ENCODE measurements around the gene YBEY.

Gene YBEY

DNA sequence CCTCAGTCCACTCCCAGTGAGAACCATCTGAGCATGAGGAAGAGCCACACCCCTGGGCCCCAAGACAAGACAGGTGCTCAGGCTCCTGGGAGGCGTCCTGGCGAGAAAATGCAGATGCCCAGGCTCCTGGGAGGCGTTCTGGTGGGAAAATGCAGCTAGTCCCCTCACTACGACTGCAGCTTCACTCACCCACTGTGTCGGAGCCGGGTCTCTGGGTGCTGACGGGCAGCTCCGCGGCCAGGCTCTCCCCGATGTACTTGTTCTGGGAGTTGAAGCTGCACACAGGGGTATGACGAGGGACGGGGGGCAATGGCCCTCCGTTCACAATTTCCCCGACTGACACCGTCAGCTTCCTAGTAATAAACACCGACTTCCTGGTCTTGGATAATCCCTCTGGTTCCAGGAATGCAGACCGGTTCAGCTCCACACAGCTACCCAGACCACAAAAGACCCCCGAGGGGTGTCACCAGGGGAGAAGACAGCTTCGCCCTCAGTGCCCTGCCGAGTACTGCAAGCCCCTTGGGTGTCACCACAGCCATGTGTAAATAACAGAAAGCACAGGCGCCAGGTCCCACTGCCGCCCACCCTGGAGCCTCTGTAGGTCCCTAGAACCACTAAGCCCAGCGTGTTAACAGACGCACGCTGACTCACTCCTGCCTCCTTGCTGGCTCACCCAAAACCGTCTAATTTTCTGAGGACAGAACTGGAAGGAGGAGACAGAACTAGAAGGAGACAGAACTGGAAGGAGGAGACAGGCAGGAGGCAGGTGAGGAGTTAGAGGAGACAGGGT lies 20.2 kb upstream of the YBEY start:
- Histone ChIP-seq H3K4me2 (ENCODE audit: low read length) (no peak overlapping the region), H3K36me3 (ENCODE audit: insufficient read depth, low read length) (peaks cover 75% of the 10 kb centered on the region)

DNA sequence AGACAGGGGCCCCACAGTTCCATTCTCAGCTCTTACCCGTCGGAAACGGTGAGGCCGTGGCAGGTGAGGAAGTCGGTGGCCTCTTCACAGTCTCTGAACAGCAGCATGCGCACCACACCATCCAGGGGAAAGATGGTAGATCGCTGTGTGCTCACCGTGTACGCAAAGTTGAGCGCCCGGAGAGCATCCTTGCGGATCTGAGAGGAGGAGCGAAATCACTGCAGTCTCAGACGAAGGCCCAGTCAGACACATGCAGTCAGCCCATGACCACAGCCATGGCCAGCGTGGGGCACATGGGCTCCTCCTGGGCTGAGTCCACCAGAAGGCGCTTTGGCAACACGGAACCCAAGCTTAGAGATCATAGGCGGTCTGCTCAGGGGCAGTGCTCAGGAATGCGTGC lies 19.2 kb upstream of the YBEY start:
- Histone ChIP-seq H3K4me1 (ENCODE audit: control insufficient read depth, insufficient read depth, low read length) (no peaks in the 10 kb centered on the region), H3K4me2 (ENCODE audit: low read length) (no peak overlapping the region), H3K9ac (ENCODE audit: low read depth, low read length) (no peak overlapping the region), H3K27me3 (ENCODE audit: control insufficient read depth, insufficient read depth, low read length) (no peaks in the 10 kb centered on the region), H3K4me3 (ENCODE audit: low read length) (no peak overlapping the region), H3K9me3 (replicated peaks; ENCODE audit: low read length) (no peaks in the 10 kb centered on the region), H3K36me3 (ENCODE audit: insufficient read depth, low read length) (peaks cover 73% of the 10 kb centered on the region)

More for the DNA sequence above, 20.2 kb upstream of the YBEY start:
- Histone ChIP-seq H3K4me1 (ENCODE audit: control insufficient read depth, insufficient read depth, low read length) (no peaks in the 10 kb centered on the region), H3K27me3 (ENCODE audit: control insufficient read depth, insufficient read depth, low read length) (no peaks in the 10 kb centered on the region), H3K9ac (ENCODE audit: low read depth, low read length) (no peak overlapping the region), H3K9me3 (replicated peaks; ENCODE audit: low read length) (no peaks in the 10 kb centered on the region), H3K4me3 (ENCODE audit: low read length) (no peak overlapping the region)

DNA sequence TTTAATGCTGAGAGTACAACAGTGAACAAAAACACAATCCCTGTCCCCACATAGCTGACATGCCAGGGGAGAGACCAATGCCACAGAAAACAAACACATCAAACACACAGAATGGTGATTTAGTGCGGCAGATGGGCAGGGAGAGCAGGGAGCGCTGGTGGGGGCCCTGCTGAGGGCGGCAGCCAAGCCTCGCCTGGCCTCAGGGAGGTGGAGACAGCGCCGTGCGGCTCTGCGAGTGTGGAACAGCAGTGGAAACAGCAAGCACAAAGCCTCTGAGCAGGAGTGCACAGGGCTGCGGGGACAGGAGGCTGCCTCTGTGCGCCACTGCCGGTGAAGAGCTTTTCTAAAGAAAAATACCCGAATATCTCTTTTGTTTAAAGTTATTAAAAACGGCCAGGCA lies 17.8 kb upstream of the YBEY start:
- Histone ChIP-seq H3K4me2 (ENCODE audit: low read length) (no peak overlapping the region), H3K4me1 (ENCODE audit: control insufficient read depth, insufficient read depth, low read length) (no peaks in the 10 kb centered on the region), H3K27me3 (ENCODE audit: control insufficient read depth, insufficient read depth, low read length) (no peaks in the 10 kb centered on the region), H3K9me3 (replicated peaks; ENCODE audit: low read length) (no peaks in the 10 kb centered on the region), H3K36me3 (ENCODE audit: insufficient read depth, low read length) (peaks cover 83% of the 10 kb centered on the region), H3K4me3 (ENCODE audit: low read length) (no peak overlapping the region), H3K9ac (ENCODE audit: low read depth, low read length) (no peak overlapping the region)

DNA sequence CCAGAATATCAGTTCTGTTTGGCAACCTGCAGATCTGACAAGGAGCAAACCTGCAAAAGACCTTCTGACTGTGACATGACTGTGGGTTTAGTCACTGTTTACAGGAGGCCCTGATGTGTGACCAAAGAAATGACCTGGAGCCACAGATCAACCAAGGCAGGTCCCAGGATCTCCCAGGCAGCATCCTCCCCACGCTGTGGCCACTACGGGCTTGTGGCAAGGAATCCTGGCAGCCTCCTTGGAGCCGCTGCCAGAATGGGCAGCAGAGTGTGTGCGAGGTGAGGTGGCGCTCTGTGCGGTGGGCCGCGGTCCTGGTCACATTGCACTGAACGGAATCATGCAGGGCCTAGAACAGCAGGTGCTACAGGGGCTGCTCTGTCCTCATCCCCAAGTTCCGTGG lies 16.7 kb upstream of the YBEY start:
- no peaks in the 10 kb centered on the region for H3K4me1 ChIP-seq (ENCODE audit: control insufficient read depth, insufficient read depth, low read length)
- H3K4me2 ChIP-seq (ENCODE audit: low read length), result no peak overlapping the region
- H3K36me3 ChIP-seq (ENCODE audit: insufficient read depth, low read length), result peaks cover 84% of the 10 kb centered on the region
- H3K9ac ChIP-seq (ENCODE audit: low read depth, low read length), result no peak overlapping the region
- H3K27me3 ChIP-seq (ENCODE audit: control insufficient read depth, insufficient read depth, low read length), result no peaks in the 10 kb centered on the region
- no peaks in the 10 kb centered on the region for H3K9me3 ChIP-seq (replicated peaks; ENCODE audit: low read length)
- H3K4me3 ChIP-seq (ENCODE audit: low read length), result no peak overlapping the region

DNA sequence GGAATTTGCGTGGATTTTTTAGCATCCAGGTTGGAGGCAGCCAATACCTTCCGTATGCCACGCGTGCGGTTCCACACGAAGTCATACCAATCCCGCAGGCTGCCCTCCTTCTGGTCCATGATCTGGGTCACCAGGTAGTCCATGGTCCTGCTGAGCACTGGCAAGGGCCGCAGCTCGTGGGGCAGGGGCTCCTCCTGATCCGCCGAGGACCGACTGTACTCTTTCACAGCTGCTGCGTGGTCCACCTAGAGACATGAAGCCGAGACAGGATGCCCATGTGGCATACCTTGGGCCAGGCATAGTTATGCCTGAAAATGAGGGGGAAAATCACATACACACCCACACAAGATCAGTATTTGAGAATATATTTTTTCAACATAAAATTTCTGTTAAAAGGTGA lies 12.8 kb upstream of the YBEY start:
- Histone ChIP-seq H3K4me3 (ENCODE audit: low read length) (no peak overlapping the region), H3K4me1 (ENCODE audit: control insufficient read depth, insufficient read depth, low read length) (no peaks in the 10 kb centered on the region), H3K4me2 (ENCODE audit: low read length) (no peak overlapping the region), H3K9me3 (replicated peaks; ENCODE audit: low read length) (no peaks in the 10 kb centered on the region), H3K9ac (ENCODE audit: low read depth, low read length) (no peak overlapping the region), H3K36me3 (ENCODE audit: insufficient read depth, low read length) (peaks cover 80% of the 10 kb centered on the region), H3K27me3 (ENCODE audit: control insufficient read depth, insufficient read depth, low read length) (no peaks in the 10 kb centered on the region)

DNA sequence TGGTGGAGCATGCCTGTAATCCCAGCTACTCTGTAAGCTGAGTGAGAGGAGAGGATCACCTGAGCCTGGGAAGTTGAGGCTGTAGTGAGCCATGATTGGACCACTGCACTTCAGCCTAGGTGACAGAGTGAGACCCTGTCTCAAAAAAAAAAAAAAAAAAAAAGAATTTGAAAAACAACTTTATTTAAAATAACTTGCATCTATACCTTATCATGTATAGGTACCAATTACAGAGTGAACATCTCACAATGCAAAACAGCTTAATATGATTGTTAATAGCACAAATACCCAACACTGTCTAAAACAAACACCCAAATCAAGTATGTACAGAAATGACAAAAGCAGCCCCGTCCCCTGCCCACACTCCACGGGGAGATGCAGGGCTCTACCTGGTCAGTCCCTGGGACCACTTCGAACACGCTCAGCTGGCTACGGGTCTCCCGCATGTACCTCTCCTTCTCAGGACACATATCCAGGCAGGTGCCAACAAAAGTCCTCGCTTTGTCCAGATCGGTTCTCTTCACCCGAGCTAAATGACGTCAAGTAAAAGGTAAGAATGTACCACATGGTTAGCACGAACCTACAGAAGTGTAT lies 11.2 kb upstream of the YBEY start:
- H3K9me3 ChIP-seq (replicated peaks; ENCODE audit: low read length), result no peaks in the 10 kb centered on the region
- H3K9ac ChIP-seq (ENCODE audit: low read depth, low read length), result no peak overlapping the region
- H3K4me2 ChIP-seq (ENCODE audit: low read length), result no peak overlapping the region
- no peaks in the 10 kb centered on the region for H3K4me1 ChIP-seq (ENCODE audit: control insufficient read depth, insufficient read depth, low read length)
- no peak overlapping the region for H3K4me3 ChIP-seq (ENCODE audit: low read length)
- no peaks in the 10 kb centered on the region for H3K27me3 ChIP-seq (ENCODE audit: control insufficient read depth, insufficient read depth, low read length)
- H3K36me3 ChIP-seq (ENCODE audit: insufficient read depth, low read length), result peaks cover 78% of the 10 kb centered on the region

DNA sequence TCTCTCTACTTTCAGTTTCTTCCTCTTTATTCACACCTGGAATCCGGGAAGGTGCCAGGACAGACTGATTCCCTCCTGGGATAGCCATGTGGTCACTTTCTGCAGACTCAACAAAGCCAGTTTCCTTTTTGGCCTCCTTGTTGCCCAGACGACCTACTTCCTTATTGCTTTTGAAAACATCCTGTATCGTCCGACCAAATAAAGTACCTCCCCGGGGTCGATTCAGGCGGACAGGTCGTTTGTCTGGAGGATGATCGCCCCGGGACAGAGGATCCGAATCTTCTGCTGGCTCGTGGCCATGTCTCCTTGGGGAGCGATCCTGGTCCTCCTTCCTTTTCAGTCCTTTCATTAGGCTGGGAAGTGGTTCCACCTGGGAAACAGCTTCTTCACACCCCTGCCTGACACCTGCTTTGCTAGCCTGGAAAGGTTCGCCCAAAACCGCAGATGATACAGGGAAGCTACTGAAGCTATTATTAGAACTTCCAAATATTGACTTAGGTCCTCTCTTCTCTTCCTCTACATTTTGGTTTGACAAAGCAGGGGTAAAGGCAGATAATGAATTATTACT lies 2.0 kb upstream of the YBEY start:
- H3K9ac ChIP-seq (ENCODE audit: low read depth, low read length), result no peak overlapping the region
- no peaks in the 10 kb centered on the region for H3K27me3 ChIP-seq (ENCODE audit: control insufficient read depth, insufficient read depth, low read length)
- no peak overlapping the region for H3K4me3 ChIP-seq (ENCODE audit: low read length)
- H3K9me3 ChIP-seq (replicated peaks; ENCODE audit: low read length), result no peaks in the 10 kb centered on the region
- peaks cover 19% of the 10 kb centered on the region for H3K4me1 ChIP-seq (ENCODE audit: control insufficient read depth, insufficient read depth, low read length)
- peak overlapping the region; percentile 84 for H3K4me2 ChIP-seq (ENCODE audit: low read length)
- H3K36me3 ChIP-seq (ENCODE audit: insufficient read depth, low read length), result peaks cover 34% of the 10 kb centered on the region

DNA sequence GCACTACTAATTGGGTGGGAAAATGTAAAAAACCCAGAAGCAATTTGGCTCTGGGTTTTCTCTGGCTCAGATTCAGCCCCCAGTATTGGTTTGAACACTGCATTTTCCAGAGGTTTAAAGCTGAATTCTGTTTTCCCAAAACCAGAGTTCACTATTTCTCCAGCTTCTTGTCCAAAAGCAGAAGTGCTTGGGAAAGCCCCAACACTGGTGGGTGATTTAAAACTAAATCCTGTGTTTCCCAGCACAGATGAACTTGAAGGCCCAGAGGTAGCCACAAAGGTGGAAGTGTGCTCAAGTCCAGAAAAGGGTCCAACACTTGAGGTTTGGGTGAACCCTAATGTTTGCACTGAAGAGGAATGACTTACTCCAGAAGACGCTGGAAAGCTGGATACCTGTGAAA lies 1.4 kb upstream of the YBEY start:
- Histone ChIP-seq H3K9me3 (replicated peaks; ENCODE audit: low read length) (no peaks in the 10 kb centered on the region), H3K4me2 (ENCODE audit: low read length) (peak overlapping the region; percentile 84), H3K4me1 (ENCODE audit: control insufficient read depth, insufficient read depth, low read length) (peaks cover 19% of the 10 kb centered on the region), H3K36me3 (ENCODE audit: insufficient read depth, low read length) (peaks cover 28% of the 10 kb centered on the region), H3K4me3 (ENCODE audit: low read length) (peak overlapping the region; percentile 93), H3K9ac (ENCODE audit: low read depth, low read length) (peak overlapping the region; percentile 97), H3K27me3 (ENCODE audit: control insufficient read depth, insufficient read depth, low read length) (no peaks in the 10 kb centered on the region)

DNA sequence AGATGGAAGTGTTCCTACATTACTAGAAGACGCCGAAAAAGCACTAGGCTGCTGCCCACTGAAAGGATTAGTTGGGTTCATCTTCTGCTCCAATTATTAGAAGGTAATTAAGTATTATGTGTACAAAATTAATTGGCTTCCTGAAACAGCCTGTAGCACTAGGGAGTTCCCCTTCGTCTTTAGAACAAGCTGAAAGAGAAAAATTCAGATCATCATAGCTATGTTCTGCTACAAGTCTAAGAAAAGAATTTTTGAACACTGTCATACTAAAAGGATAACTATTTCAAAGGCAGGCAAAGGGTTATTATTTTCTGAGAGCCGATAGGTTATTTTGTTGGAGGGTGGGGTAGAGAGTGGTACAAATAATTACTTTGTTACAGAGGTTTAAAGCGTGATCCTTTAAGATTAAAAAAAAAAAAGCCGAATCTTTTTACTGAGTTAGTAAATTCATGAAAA lies 908 bp upstream of the YBEY start, which contains the start of gene MCM3AP:
Gene MCM3AP (minus strand): TSS at position 406 of the 456 bp plus-strand sequence. CDS start 325 bp downstream, at position 81.
- Histone ChIP-seq H3K36me3 (ENCODE audit: insufficient read depth, low read length) (peaks cover 24% of the 10 kb centered on the region), H3K9ac (ENCODE audit: low read depth, low read length) (peak within 1 kb of the TSS; percentile 97), H3K4me2 (ENCODE audit: low read length) (peak within 1 kb of the TSS; percentile 84), H3K27me3 (ENCODE audit: control insufficient read depth, insufficient read depth, low read length) (no peaks in the 10 kb centered on the region), H3K4me3 (ENCODE audit: low read length) (peak within 1 kb of the TSS; percentile 93), H3K9me3 (replicated peaks; ENCODE audit: low read length) (no peaks in the 10 kb centered on the region), H3K4me1 (ENCODE audit: control insufficient read depth, insufficient read depth, low read length) (peaks cover 19% of the 10 kb centered on the region)

DNA sequence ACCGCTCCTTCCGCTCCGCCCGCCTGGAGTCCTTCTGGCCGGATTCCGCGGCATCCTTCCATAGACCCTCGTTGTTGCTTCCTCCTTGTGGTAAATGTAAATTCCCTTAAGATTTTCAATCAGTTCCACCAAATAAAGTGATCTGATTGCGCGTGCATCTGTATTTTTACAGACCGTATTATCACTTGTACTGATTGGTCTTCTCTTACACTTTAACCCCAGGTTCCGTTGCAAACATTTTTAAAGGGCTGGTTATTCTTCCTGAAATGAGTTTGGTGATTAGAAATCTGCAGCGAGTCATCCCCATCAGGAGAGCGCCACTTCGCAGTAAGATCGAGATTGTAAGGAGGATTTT lies 483 bp downstream of the YBEY start:
- Histone ChIP-seq H3K9me3 (replicated peaks; ENCODE audit: low read length) (no peaks in the 10 kb centered on the region), H3K27me3 (ENCODE audit: control insufficient read depth, insufficient read depth, low read length) (no peaks in the 10 kb centered on the region), H3K4me2 (ENCODE audit: low read length) (peak overlapping the region; percentile 84), H3K4me3 (ENCODE audit: low read length) (peak overlapping the region; percentile 93), H3K4me1 (ENCODE audit: control insufficient read depth, insufficient read depth, low read length) (peaks cover 19% of the 10 kb centered on the region), H3K9ac (ENCODE audit: low read depth, low read length) (peak overlapping the region; percentile 97), H3K36me3 (ENCODE audit: insufficient read depth, low read length) (peaks cover 25% of the 10 kb centered on the region)

DNA sequence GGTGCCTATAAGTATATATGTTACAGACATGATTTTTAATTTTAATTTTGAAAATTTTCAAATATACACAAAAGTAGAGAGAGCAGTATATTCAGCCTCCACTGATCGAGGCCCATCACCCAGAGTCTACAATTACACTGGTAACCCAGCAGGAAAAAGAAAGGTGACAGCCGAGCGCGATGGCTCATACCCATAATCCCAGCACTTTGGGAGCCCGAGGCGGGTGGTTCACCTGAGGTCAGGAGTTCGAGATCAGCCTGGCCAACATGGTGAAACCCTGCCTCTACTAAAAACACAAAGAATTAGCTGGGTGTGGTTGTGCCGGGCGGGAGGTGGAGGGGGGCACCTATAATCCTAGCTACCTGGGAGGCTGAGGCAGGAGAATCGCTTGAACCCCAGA lies 1.4 kb downstream of the YBEY start:
- peak overlapping the region; percentile 93 for H3K4me3 ChIP-seq (ENCODE audit: low read length)
- H3K9ac ChIP-seq (ENCODE audit: low read depth, low read length), result peak overlapping the region; percentile 97

More for the DNA sequence above, 1.4 kb downstream of the YBEY start:
- H3K9me3 ChIP-seq (replicated peaks; ENCODE audit: low read length), result no peaks in the 10 kb centered on the region
- peak overlapping the region; percentile 84 for H3K4me2 ChIP-seq (ENCODE audit: low read length)
- H3K27me3 ChIP-seq (ENCODE audit: control insufficient read depth, insufficient read depth, low read length), result no peaks in the 10 kb centered on the region
- peaks cover 19% of the 10 kb centered on the region for H3K4me1 ChIP-seq (ENCODE audit: control insufficient read depth, insufficient read depth, low read length)
- H3K36me3 ChIP-seq (ENCODE audit: insufficient read depth, low read length), result peaks cover 31% of the 10 kb centered on the region

Measured in skeletal muscle satellite cell (primary cell).